HG02885 (cell line): ENCODE measurements around the gene GRK2.

Experiments used
- ATAC-seq: cut with Tn5 transposase; IDR thresholded peaks from one replicate; pipeline ENCODE4 v1.9.1; 2021; ENCODE audit warnings: mild to moderate bottlenecking; ENCODE audit not compliant: unreplicated experiment, poor library complexity

The GRK2 gene

GRCh38 chr11:67292671-67293070 lies 26.4 kb downstream of the GRK2 start:
- no peak for ATAC-seq

GRCh38 chr11:67293090-67293489 lies 26.8 kb downstream of the GRK2 start:
- no peak for ATAC-seq

GRCh38 chr11:67295846-67296245 lies 29.6 kb downstream of the GRK2 start:
- ATAC-seq = no peak

GRCh38 chr11:67298786-67299185 lies 32.5 kb downstream of the GRK2 start:
- no peak for ATAC-seq

GRCh38 chr11:67299471-67300191 lies 33.4 kb downstream of the GRK2 start:
- no peak for ATAC-seq

GRCh38 chr11:67300256-67300755 lies 34.0 kb downstream of the GRK2 start:
- ATAC-seq = no peak

GRCh38 chr11:67300756-67301312 lies 34.6 kb downstream of the GRK2 start:
- ATAC-seq = no peak

- ATAC-seq = no peak
Measured at GRCh38 chr11:67301313-67301921, 35.1 kb downstream of the GRK2 start.

- ATAC-seq = no peak
Measured at GRCh38 chr11:67301951-67302516, 35.8 kb downstream of the GRK2 start.

GRCh38 chr11:67302571-67303131 lies 36.4 kb downstream of the GRK2 start:
- ATAC-seq = no peak

GRCh38 chr11:67303132-67303834 lies 37.0 kb downstream of the GRK2 start, which contains the start of gene SSH3:
TSS of gene SSH3 (plus strand) at chr11:67303530. CDS start at chr11:67303626, 96 bp downstream.
- ATAC-seq = no peak

GRCh38 chr11:67303835-67304411 lies 37.6 kb downstream of the GRK2 start:
- no peak for ATAC-seq

- ATAC-seq = no peak
Measured at GRCh38 chr11:67304511-67305113, 38.3 kb downstream of the GRK2 start.

- no peak for ATAC-seq
Measured at GRCh38 chr11:67306769-67307544, 40.7 kb downstream of the GRK2 start.

- ATAC-seq = no peak
Measured at GRCh38 chr11:67307545-67308001, 41.3 kb downstream of the GRK2 start.

GRCh38 chr11:67308031-67308866 lies 42.0 kb downstream of the GRK2 start:
- ATAC-seq = no peak

- ATAC-seq = no peak
Measured at GRCh38 chr11:67309166-67309565, 42.9 kb downstream of the GRK2 start.

GRCh38 chr11:67309661-67310061 lies 43.4 kb downstream of the GRK2 start:
- no peak for ATAC-seq
